Fibroblast of mammary gland (primary cell): ENCODE results near the gene TTC33.

ENCODE experiments used
- DNase-seq: peaks from one replicate; pipeline ENCODE4 v3.0.0-alpha.2; 2010; ENCODE audit warnings: low read depth
- H3K4me3 ChIP-seq: 2 replicates; pipeline ENCODE4 v1.5.1; 2011; ENCODE audit warnings: low read depth, mild to moderate bottlenecking, low read length, moderate library complexity; ENCODE audit not compliant: control insufficient read depth
- TF ChIP-seq, protein P1 (sequence below): conservative IDR thresholded peaks from 2 replicates; pipeline ENCODE4 v1.5.1; 2011; ENCODE audit warnings: low read depth, low read length, inconsistent platforms; ENCODE audit not compliant: control insufficient read depth, insufficient read depth

The TTC33 gene

DNA sequence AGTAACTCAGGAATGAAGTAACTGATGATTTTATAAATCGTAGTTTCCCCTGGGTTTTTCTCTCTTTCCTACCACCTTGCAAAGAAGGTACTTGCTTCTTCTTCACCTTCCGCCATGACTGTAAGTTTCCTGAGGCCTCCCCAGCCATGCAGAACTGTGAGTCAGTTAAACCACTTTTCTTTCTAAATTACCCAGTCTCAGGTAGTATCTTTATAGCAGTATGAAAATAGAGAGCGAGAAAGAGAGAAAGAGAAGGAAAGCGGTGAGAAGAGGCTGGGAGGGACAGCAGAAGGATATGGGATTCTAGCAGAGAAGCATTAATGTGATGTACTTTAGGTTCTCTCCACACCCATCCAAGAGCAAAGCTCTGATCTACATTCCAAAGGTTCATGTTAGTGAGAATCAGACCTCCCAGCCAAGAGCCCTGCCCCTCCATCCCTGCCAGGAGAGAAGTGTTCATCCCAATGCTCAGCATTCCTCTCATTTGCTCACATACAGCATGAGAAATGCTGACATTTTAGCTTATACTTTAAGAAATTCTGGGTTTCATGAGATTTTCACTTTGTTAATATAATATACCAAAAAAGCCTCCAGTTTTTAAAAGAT is 261.0 kb downstream of the TTC33 start:
- DNase-seq = no peak
- TF ChIP-seq, protein P1, sequence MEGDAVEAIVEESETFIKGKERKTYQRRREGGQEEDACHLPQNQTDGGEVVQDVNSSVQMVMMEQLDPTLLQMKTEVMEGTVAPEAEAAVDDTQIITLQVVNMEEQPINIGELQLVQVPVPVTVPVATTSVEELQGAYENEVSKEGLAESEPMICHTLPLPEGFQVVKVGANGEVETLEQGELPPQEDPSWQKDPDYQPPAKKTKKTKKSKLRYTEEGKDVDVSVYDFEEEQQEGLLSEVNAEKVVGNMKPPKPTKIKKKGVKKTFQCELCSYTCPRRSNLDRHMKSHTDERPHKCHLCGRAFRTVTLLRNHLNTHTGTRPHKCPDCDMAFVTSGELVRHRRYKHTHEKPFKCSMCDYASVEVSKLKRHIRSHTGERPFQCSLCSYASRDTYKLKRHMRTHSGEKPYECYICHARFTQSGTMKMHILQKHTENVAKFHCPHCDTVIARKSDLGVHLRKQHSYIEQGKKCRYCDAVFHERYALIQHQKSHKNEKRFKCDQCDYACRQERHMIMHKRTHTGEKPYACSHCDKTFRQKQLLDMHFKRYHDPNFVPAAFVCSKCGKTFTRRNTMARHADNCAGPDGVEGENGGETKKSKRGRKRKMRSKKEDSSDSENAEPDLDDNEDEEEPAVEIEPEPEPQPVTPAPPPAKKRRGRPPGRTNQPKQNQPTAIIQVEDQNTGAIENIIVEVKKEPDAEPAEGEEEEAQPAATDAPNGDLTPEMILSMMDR = no peak
- no peak overlapping the region for H3K4me3 ChIP-seq

DNA sequence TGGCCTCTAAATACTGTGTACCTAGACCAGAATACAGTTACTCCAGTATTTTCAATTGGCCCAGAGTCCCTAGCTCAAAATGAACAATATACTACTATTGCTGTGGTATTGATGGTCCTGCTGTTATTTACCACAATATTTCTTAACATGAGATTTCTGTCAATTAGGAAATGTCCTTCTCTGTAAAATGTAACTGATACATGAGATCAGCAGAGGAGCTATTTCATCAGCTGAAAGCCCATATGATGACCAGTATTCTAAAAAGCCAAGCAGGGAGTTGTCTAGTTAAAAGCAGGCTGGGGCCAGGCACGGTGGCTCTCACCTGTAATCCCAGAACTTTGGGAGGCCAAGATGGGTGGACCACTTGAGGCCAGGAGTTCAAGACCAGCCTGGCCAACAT is 263.7 kb downstream of the TTC33 start:
- DNase-seq = no peak
- TF ChIP-seq, protein P1 = no peak
- no peak overlapping the region for H3K4me3 ChIP-seq

DNA sequence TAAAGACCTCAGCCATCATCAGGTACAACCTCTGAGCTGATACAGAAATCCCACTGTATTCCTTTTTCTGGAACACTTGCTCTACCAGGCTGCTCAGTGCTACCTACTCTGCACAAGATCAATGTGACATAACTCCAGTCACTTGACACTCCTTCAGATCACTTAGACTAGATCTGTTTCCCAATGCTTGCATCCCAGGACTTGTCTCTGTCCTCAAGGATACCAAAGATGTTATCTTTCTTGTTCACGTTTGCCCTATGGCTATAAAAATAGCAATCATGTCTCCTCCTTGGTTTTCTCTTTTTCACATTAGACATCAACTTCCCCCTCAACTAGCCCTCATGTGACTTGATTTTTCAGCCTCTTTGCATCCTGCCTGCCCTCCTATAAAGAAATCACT is 264.1 kb downstream of the TTC33 start:
- no peak overlapping the region for H3K4me3 ChIP-seq
- TF ChIP-seq, protein P1 = no peak
- DNase-seq = no peak

DNA sequence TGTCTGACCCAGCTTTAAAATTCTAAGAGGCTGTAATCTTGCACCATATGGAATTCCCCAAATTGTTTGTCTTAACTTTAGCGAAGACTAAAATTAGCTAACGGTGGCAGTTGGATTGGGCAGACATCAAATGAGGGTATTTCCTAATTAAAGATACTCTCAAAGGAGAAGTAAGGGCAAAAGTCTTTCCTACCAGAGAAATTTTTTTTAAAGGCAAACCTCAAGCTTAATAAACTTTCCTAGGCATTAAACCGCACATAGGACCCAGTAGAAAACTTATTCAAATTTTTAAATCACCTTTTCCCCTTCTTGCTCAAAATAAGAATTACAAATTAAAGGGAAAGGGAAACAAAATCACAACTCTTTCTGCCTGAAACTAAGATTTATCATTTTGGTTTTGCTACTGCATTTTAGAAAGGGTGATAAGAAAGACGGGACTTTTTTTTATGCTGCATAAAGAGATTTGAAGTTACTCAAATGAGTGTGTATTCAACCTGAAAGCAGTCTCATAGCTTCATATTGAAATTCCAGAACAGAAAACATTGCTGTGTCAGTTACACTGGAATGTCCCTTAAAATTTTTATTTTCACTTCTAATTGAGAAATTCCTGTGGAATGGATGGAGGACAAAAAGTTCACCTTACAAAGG is 265.2 kb downstream of the TTC33 start:
- no peak for DNase-seq
- TF ChIP-seq, protein P1 = no peak
- H3K4me3 ChIP-seq = no peak overlapping the region

DNA sequence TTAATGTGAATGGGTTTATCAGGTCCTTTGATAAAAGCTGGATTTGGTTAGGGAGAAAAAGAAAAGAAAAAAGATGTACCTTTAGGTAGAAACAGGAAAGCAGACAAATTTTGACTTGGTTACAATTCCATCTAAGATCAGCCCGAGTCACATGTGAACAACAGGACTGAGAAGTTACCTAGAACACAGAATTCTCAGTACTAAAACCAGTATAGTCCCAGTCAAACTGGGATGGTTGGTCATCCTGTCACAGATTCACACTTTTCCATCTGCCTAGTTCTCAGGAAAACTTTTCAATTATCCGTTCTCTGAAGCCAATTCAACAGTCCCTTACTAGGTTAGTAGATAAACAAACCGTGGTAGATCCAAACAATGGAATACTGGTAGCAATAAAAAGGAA is 266.3 kb downstream of the TTC33 start:
- no peak for DNase-seq
- TF ChIP-seq, protein P1 = no peak
- H3K4me3 ChIP-seq = no peak overlapping the region

DNA sequence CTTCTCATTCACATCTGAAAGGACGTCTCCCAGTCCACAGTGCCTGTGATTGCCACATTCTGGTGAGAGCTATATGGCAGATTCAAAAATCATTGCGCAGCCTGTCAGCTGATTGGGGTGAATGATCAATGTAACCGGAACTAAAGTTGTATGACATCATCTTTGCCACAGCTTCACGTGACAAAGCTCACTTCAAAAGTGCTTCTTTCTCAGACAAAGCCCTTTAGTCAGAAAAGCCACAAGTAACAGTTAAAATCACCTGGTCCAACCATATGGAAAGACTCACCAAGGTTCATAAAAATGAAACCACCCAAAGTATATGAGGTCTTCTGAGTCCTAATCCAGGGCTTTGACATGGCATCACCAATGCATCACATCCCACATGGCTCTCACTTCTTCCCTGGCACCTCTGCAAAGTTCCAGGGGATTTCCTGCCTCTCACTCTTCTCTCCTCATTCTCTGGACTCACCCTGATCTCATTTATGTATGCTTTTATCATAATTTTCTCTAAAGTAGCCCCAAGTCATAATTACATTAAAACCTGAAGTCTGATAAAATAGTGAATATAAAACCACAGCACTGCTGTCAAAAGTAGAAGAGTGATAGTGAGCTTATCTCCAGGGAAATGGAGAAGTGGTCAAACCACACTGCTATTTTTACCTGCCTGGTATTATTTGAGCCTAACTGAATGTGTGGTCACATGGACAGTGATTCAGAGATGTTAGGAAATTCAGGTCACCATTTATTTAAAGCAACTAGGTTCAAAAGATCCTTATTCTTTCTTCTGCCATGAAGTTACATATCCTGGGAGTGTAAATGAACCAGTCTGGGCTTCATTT is 269.1 kb downstream of the TTC33 start:
- TF ChIP-seq, protein P1 = no peak
- no peak overlapping the region for H3K4me3 ChIP-seq
- DNase-seq = peak; percentile 14
